Measurements from ENCODE around the gene YPEL2.

The YPEL2 gene

GRCh38 chr17:59346876-59347407, 15.5 kb downstream of the YPEL2 start:
- Histone ChIP-seq H3K4me2 (ENCODE audit: insufficient read depth, low read length) (no peak overlapping the region), H3K9me3 (ENCODE audit: insufficient read depth, low read length, severe bottlenecking) (no peaks in the 10 kb centered on the region), H3K4me1 (ENCODE audit: insufficient read depth, low read length) (no peaks in the 10 kb centered on the region), H3K79me2 (ENCODE audit: insufficient read depth, low read length) (no peaks in the 10 kb centered on the region), H3K9ac (ENCODE audit: low read depth, low read length) (no peak overlapping the region), H4K20me1 (ENCODE audit: insufficient read depth, low read length) (0 out of 2 replicates have a peak, but pooled peaks cover 11% of the 10 kb centered on the region), H3K4me3 (ENCODE audit: low read depth in 1 of 2, low read length in 2 of 2) (no peak overlapping the region), H2AFZ (ENCODE audit: low read depth, low read length) (no peak overlapping the region), H3K36me3 (ENCODE audit: insufficient read depth, low read length) (no peaks in the 10 kb centered on the region), H3K27me3 (ENCODE audit: insufficient read depth, low read length, poor library complexity) (peaks cover 3% of the 10 kb centered on the region), H3K27ac (ENCODE audit: low read length) (no peak overlapping the region)
- DNase-seq (no peak), ATAC-seq (ENCODE audit: insufficient read depth, low read depth) (no peak)
- TF ChIP-seq CTCF (IDR thresholded peaks at IDR 0.05; ENCODE audit: borderline replicate concordance, extremely low read depth, low read length, poor library complexity, severe bottlenecking) (no peak), EZH2 (IDR thresholded peaks at IDR 0.05; ENCODE audit: borderline replicate concordance, low read depth, low read length, severe bottlenecking) (no peak)

- no peak for DNase-seq
- H4K20me1 ChIP-seq (ENCODE audit: insufficient read depth, low read length), result peaks cover 15% of the 10 kb centered on the region; the same call in 1 of the 2 replicates
- ATAC-seq (ENCODE audit: insufficient read depth, low read depth), result no peak
These were observed 16.5 kb downstream of the YPEL2 start for GRCh38 chr17:59347975-59348391.

GRCh38 chr17:59349178-59349577, 17.7 kb downstream of the YPEL2 start:
- TF ChIP-seq EZH2 (IDR thresholded peaks at IDR 0.05; ENCODE audit: borderline replicate concordance, low read depth, low read length, severe bottlenecking) (no peak), CTCF (IDR thresholded peaks at IDR 0.05; ENCODE audit: borderline replicate concordance, extremely low read depth, low read length, poor library complexity, severe bottlenecking) (no peak)
- no peaks in the 10 kb centered on the region for H3K36me3 ChIP-seq (ENCODE audit: insufficient read depth, low read length)
- H4K20me1 ChIP-seq (ENCODE audit: insufficient read depth, low read length), result peaks cover 9% of the 10 kb centered on the region; the same call in 1 of the 2 replicates
- H3K27me3 ChIP-seq (ENCODE audit: insufficient read depth, low read length, poor library complexity), result no peaks in the 10 kb centered on the region
- H3K4me2 ChIP-seq (ENCODE audit: insufficient read depth, low read length), result no peak overlapping the region
- no peak overlapping the region for H2AFZ ChIP-seq (ENCODE audit: low read depth, low read length)
- ATAC-seq (ENCODE audit: insufficient read depth, low read depth) (no peak), DNase-seq (no peak)
- no peaks in the 10 kb centered on the region for H3K79me2 ChIP-seq (ENCODE audit: insufficient read depth, low read length)
- no peak overlapping the region for H3K4me3 ChIP-seq (ENCODE audit: low read depth in 1 of 2, low read length in 2 of 2)
- no peaks in the 10 kb centered on the region for H3K9me3 ChIP-seq (ENCODE audit: insufficient read depth, low read length, severe bottlenecking)
- H3K4me1 ChIP-seq (ENCODE audit: insufficient read depth, low read length), result no peaks in the 10 kb centered on the region
- H3K9ac ChIP-seq (ENCODE audit: low read depth, low read length), result no peak overlapping the region
- H3K27ac ChIP-seq (ENCODE audit: low read length), result no peak overlapping the region

More at GRCh38 chr17:59347975-59348391, 16.5 kb downstream of the YPEL2 start:
- H3K9ac ChIP-seq (ENCODE audit: low read depth, low read length), result no peak overlapping the region
- no peaks in the 10 kb centered on the region for H3K79me2 ChIP-seq (ENCODE audit: insufficient read depth, low read length)
- no peaks in the 10 kb centered on the region for H3K9me3 ChIP-seq (ENCODE audit: insufficient read depth, low read length, severe bottlenecking)
- H3K4me3 ChIP-seq (ENCODE audit: low read depth in 1 of 2, low read length in 2 of 2), result no peak overlapping the region
- no peak overlapping the region for H3K27ac ChIP-seq (ENCODE audit: low read length)
- no peak overlapping the region for H3K4me2 ChIP-seq (ENCODE audit: insufficient read depth, low read length)
- H3K4me1 ChIP-seq (ENCODE audit: insufficient read depth, low read length), result no peaks in the 10 kb centered on the region
- no peak overlapping the region for H2AFZ ChIP-seq (ENCODE audit: low read depth, low read length)
- H3K36me3 ChIP-seq (ENCODE audit: insufficient read depth, low read length), result no peaks in the 10 kb centered on the region
- TF ChIP-seq EZH2 (IDR thresholded peaks at IDR 0.05; ENCODE audit: borderline replicate concordance, low read depth, low read length, severe bottlenecking) (no peak), CTCF (IDR thresholded peaks at IDR 0.05; ENCODE audit: borderline replicate concordance, extremely low read depth, low read length, poor library complexity, severe bottlenecking) (no peak)
- peaks cover 3% of the 10 kb centered on the region for H3K27me3 ChIP-seq (ENCODE audit: insufficient read depth, low read length, poor library complexity)

All from DND-41 (cell line).